ENCODE results near the gene HIGD1A. TPM values are rescaled to one million over a fixed set of nuclear protein-coding genes. Genes with fewer than 3 reads are reported as not detected.
A peak's percentile ranks its signal among the peaks of the same experiment; 100 is the strongest.

Gene HIGD1A
- total and polyA plus RNA-seq, 8 donors = 62.0 to 413 (median 189) TPM

- 70 to 74% (median 72%) methylated on average over 5 of the region's 5 CpGs for WGBS, 5 donors
- DNase-seq = no peak
- Histone ChIP-seq H3K27me3 (no peaks in the 10 kb centered on the region), H3K27ac (peak overlapping the region in 4 of 5 donors; percentile 13 to 64 (median 54)), H3K4me1 (peaks cover 0 to 22% (median 8%) of the 10 kb centered on the region in 4 donors), H3K4me3 (no peak overlapping the region), H3K36me3 (no peaks in the 10 kb centered on the region), H3K9me3 (no peaks in the 10 kb centered on the region)
- intact Hi-C loops (cut with DNase I; ENCODE audit: low total_unique reads) = no loop called here
- TF ChIP-seq EP300 (IDR thresholded peaks at IDR 0.05) (no peak), CTCF (IDR thresholded peaks at IDR 0.05) (no peak), POLR2AphosphoS5 (IDR thresholded peaks at IDR 0.05) (no peak), POLR2A (IDR thresholded peaks at IDR 0.05) (no peak)
Measured at GRCh38 chr3:42829628-42830436, 25.5 kb upstream of the HIGD1A start.

- WGBS, 5 donors = 64 to 80% (median 77%) methylated on average over 5 of the region's 5 CpGs
- no peaks in the 10 kb centered on the region for H3K9me3 ChIP-seq
- no peaks in the 10 kb centered on the region for H3K36me3 ChIP-seq
- no peak overlapping the region for H3K4me3 ChIP-seq
- H3K27ac ChIP-seq = peak overlapping the region in 4 of 5 donors; percentile 13 to 64 (median 54)
- DNase-seq = peak in 1 of 2 donors; percentile 35
- TF ChIP-seq POLR2AphosphoS5 (IDR thresholded peaks at IDR 0.05) (no peak), POLR2A (IDR thresholded peaks at IDR 0.05) (no peak), CTCF (IDR thresholded peaks at IDR 0.05) (no peak), EP300 (IDR thresholded peaks at IDR 0.05) (no peak)
- intact Hi-C loops (cut with DNase I; ENCODE audit: low total_unique reads) = no loop called here
- no peaks in the 10 kb centered on the region for H3K27me3 ChIP-seq
- H3K4me1 ChIP-seq = peaks cover 0 to 22% (median 8%) of the 10 kb centered on the region in 4 donors
Measured at GRCh38 chr3:42829083-42829627, 24.9 kb upstream of the HIGD1A start.

GRCh38 chr3:42827654-42828053 lies 23.4 kb upstream of the HIGD1A start:
- Histone ChIP-seq H3K4me1 (peaks cover 0 to 22% (median 8%) of the 10 kb centered on the region in 4 donors), H3K9me3 (no peaks in the 10 kb centered on the region), H3K27ac (peak overlapping the region in 4 of 5 donors; percentile 6 to 64 (median 42)), H3K4me3 (no peak overlapping the region), H3K36me3 (no peaks in the 10 kb centered on the region), H3K27me3 (no peaks in the 10 kb centered on the region)
- no peak for TF ChIP-seq POLR2AphosphoS5 (IDR thresholded peaks at IDR 0.05)
- TF ChIP-seq CTCF (IDR thresholded peaks at IDR 0.05) = no peak
- TF ChIP-seq EP300 (IDR thresholded peaks at IDR 0.05) = no peak
- TF ChIP-seq POLR2A (IDR thresholded peaks at IDR 0.05) = no peak
- 66 to 76% (median 73%) methylated on average over 4 of the region's 4 CpGs for WGBS, 5 donors
- intact Hi-C loops (cut with DNase I; ENCODE audit: low total_unique reads) = no loop called here
- DNase-seq = no peak

- TF ChIP-seq POLR2A (IDR thresholded peaks at IDR 0.05) (no peak), EP300 (IDR thresholded peaks at IDR 0.05) (no peak), CTCF (IDR thresholded peaks at IDR 0.05) (no peak), POLR2AphosphoS5 (IDR thresholded peaks at IDR 0.05) (peak in 1 of 3 donors; percentile 50)
- peak overlapping the region in 3 of 5 donors; percentile 6 to 64 (median 31) for H3K27ac ChIP-seq
- no peaks in the 10 kb centered on the region for H3K36me3 ChIP-seq
Measured at GRCh38 chr3:42827023-42827422, 22.7 kb upstream of the HIGD1A start.

More at GRCh38 chr3:42827023-42827422, 22.7 kb upstream of the HIGD1A start:
- Histone ChIP-seq H3K9me3 (no peaks in the 10 kb centered on the region), H3K27me3 (no peaks in the 10 kb centered on the region), H3K4me3 (no peak overlapping the region), H3K4me1 (peaks cover 0 to 22% (median 8%) of the 10 kb centered on the region in 4 donors)
- intact Hi-C loops (cut with DNase I; ENCODE audit: low total_unique reads) = no loop called here
- DNase-seq = no peak
